Gastrocnemius medialis (tissue), 4 donors: ENCODE data around the gene HTT. TPM values are rescaled to one million over a fixed set of nuclear protein-coding genes. Genes with fewer than 3 reads are reported as not detected.
A peak's percentile ranks its signal among the peaks of the same experiment; 100 is the strongest.

Source experiments
- ATAC-seq, 2 donors: fragments of 150-250 bp; one replicate each; pipeline ENCODE4 v1.9.1; 2016
- DNase-seq, 2 donors: peaks; one replicate each; pipeline ENCODE4 v3.0.0-alpha.2; 2019
- H3K27ac ChIP-seq, 4 donors: fragments of 200-600 bp; sonication (generic); 1 replicate in 1 of 4; 2 replicates in 3 of 4; pipeline ENCODE4 v1.5.1; 2016 to 2018; ENCODE audit warnings: mild to moderate bottlenecking in 2 of 4, moderate library complexity in 1 of 4
- H3K27me3 ChIP-seq, 3 donors: fragments of 200-600 bp; sonication (generic) in 2 of 3; 1 replicate in 1 of 3; 2 replicates in 2 of 3; pipeline versions ENCODE4 v1.5.1 to v1.6.0; 2016 to 2019; ENCODE audit warnings: mild to moderate bottlenecking in 1 of 3, moderate library complexity in 1 of 3
- H3K36me3 ChIP-seq, 2 donors: fragments of 200-600 bp; sonication (generic) in 1 of 2; one replicate each; pipeline ENCODE4 v1.5.1; 2017 to 2018
- H3K4me1 ChIP-seq, 2 donors: fragments of 200-600 bp; sonication (generic) in 1 of 2; one replicate each; pipeline ENCODE4 v1.5.1; 2016 to 2017; ENCODE audit warnings: mild to moderate bottlenecking in 2 of 2
- H3K4me3 ChIP-seq, 4 donors: fragments of 200-600 bp; sonication (generic) in 3 of 4; 1 replicate in 1 of 4; 2 replicates in 3 of 4; pipeline ENCODE4 v1.5.1; 2016 to 2019; ENCODE audit warnings: mild to moderate bottlenecking in 2 of 4
- H3K9me3 ChIP-seq, 3 donors: fragments of 200-600 bp; sonication (generic) in 2 of 3; 1 replicate in 1 of 3; 2 replicates in 2 of 3; pipeline ENCODE4 v1.5.1; 2016 to 2019
- CTCF ChIP-seq, 5 experiments: fragments of 450-650 bp in 3 of 5; fragments of 200-600 bp in 2 of 5; sonication (generic) in 2 of 5; IDR thresholded peaks in 4 of 5; conservative IDR thresholded peaks in 1 of 5; 1 replicate in 4 of 5; 2 replicates in 1 of 5; pipeline ENCODE4 v1.5.1; 2016 to 2019; ENCODE audit warnings: antibody characterized with exemption in 5 of 5, mild to moderate bottlenecking in 3 of 5, moderate library complexity in 3 of 5
- POLR2A ChIP-seq, 2 donors: fragments of 450-650 bp; IDR thresholded peaks; one replicate each; pipeline ENCODE4 v1.6.1; 2017; ENCODE audit warnings: antibody characterized with exemption in 2 of 2, mild to moderate bottlenecking in 2 of 2, moderate library complexity in 2 of 2
- in situ Hi-C, 4 donors: fragments of 200-750 bp; cut with MboI; loops; one replicate each; pipeline versions ENCODE4 v1.15.0 to v1.8.0; 2017; ENCODE audit warnings: low sequenced_read_pairs in 4 of 4
- intact Hi-C: fragments of 100-400 bp; cut with DNase I; formaldehyde crosslinking; loops from one replicate; pipeline ENCODE4 v1.15.1; 2023; ENCODE audit warnings: low total_unique reads
- total RNA-seq, 4 donors: library from RNA; depleted of rRNA; stranded (reverse); fragments of >200 nt; gene quantifications; one replicate each; pipeline versions ENCODE4 v1.1.0 to v1.2.3, GENCODE V29; 2016

HTT gene
- total RNA-seq, 4 donors from 2014 or later = 23.5 to 73.0 (median 51.1) TPM

GRCh38 chr4:3188118-3188517 is 113.6 kb downstream of the HTT start:
- in situ Hi-C loops = no loop called here
- H3K4me1 ChIP-seq = peaks cover 7% of the 10 kb centered on the region in 2 donors
- intact Hi-C loops = no loop called here
- TF ChIP-seq CTCF (IDR thresholded peaks at IDR 0.05 in 4 of 5, conservative IDR thresholded peaks at IDR 0.05 in 1 of 5) (no peak), POLR2A (IDR thresholded peaks at IDR 0.05) (no peak)
- H3K4me3 ChIP-seq = no peak overlapping the region
- DNase-seq (no peak), ATAC-seq (no peak)
- peak overlapping the region in 1 of 4 donors; percentile 61 for H3K27ac ChIP-seq
- H3K27me3 ChIP-seq = no peaks in the 10 kb centered on the region
- H3K36me3 ChIP-seq = peaks cover 2 to 58% of the 10 kb centered on the region in 2 donors
- no peaks in the 10 kb centered on the region for H3K9me3 ChIP-seq

- no peak overlapping the region for H3K4me3 ChIP-seq
- H3K9me3 ChIP-seq = no peaks in the 10 kb centered on the region
- TF ChIP-seq POLR2A (IDR thresholded peaks at IDR 0.05) (no peak), CTCF (IDR thresholded peaks at IDR 0.05 in 4 of 5, conservative IDR thresholded peaks at IDR 0.05 in 1 of 5) (no peak)
- intact Hi-C loops = no loop called here
- ATAC-seq (no peak), DNase-seq (no peak)
- H3K27me3 ChIP-seq = no peaks in the 10 kb centered on the region
- H3K27ac ChIP-seq = peak overlapping the region in 2 of 4 donors; percentile 61 to 64
- in situ Hi-C loops = no loop called here
- H3K4me1 ChIP-seq = peaks cover 7% of the 10 kb centered on the region in 2 donors
- H3K36me3 ChIP-seq = peaks cover 2 to 44% of the 10 kb centered on the region in 2 donors
Observed at GRCh38 chr4:3189459-3189858, 115.0 kb downstream of the HTT start.

GRCh38 chr4:3190549-3190948 is 116.1 kb downstream of the HTT start:
- intact Hi-C loops (loop anchor here (10.0 kb wide), 2 partner anchors 54 to 254 kb away; partner anchors contain the start of genes HGFAC and MSANTD1), in situ Hi-C loops (no loop called here)
- H3K27me3 ChIP-seq = no peaks in the 10 kb centered on the region
- H3K27ac ChIP-seq = peak overlapping the region in 3 of 4 donors; percentile 51 to 64 (median 61)
- peaks cover 7% of the 10 kb centered on the region in 2 donors for H3K4me1 ChIP-seq
- peak; percentile 43 to 87 for ATAC-seq
- no peaks in the 10 kb centered on the region for H3K9me3 ChIP-seq
- peak in 1 of 2 donors; percentile 29 for DNase-seq
- no peak overlapping the region for H3K4me3 ChIP-seq
- no peak for TF ChIP-seq CTCF (IDR thresholded peaks at IDR 0.05 in 4 of 5, conservative IDR thresholded peaks at IDR 0.05 in 1 of 5)
- no peak for TF ChIP-seq POLR2A (IDR thresholded peaks at IDR 0.05)
- peaks cover 2 to 37% of the 10 kb centered on the region in 2 donors for H3K36me3 ChIP-seq

- peaks cover 2 to 33% of the 10 kb centered on the region in 2 donors for H3K36me3 ChIP-seq
- TF ChIP-seq CTCF (IDR thresholded peaks at IDR 0.05 in 4 of 5, conservative IDR thresholded peaks at IDR 0.05 in 1 of 5) (no peak), POLR2A (IDR thresholded peaks at IDR 0.05) (no peak)
- H3K27ac ChIP-seq = peak overlapping the region in 1 of 4 donors; percentile 12
- intact Hi-C loops = loop anchor here (10.0 kb wide), 2 partner anchors 53 to 253 kb away; partner anchors contain the start of genes HGFAC and MSANTD1
- H3K27me3 ChIP-seq = no peaks in the 10 kb centered on the region
- no peaks in the 10 kb centered on the region for H3K9me3 ChIP-seq
- in situ Hi-C loops = no loop called here
- ATAC-seq = no peak
- no peak for DNase-seq
- H3K4me3 ChIP-seq = no peak overlapping the region
- peaks cover 7% of the 10 kb centered on the region in 2 donors for H3K4me1 ChIP-seq
Observed at GRCh38 chr4:3192188-3192587, 117.7 kb downstream of the HTT start.

- Histone ChIP-seq H3K4me3 (no peak overlapping the region), H3K27ac (no peak overlapping the region), H3K36me3 (peaks cover 2 to 27% of the 10 kb centered on the region in 2 donors), H3K27me3 (no peaks in the 10 kb centered on the region), H3K4me1 (peaks cover 7% of the 10 kb centered on the region in 2 donors), H3K9me3 (no peaks in the 10 kb centered on the region)
- in situ Hi-C loops (no loop called here), intact Hi-C loops (loop anchor here (10.0 kb wide), 2 partner anchors 52 to 252 kb away; partner anchors contain the start of genes HGFAC and MSANTD1)
- TF ChIP-seq POLR2A (IDR thresholded peaks at IDR 0.05) (no peak), CTCF (IDR thresholded peaks at IDR 0.05 in 4 of 5, conservative IDR thresholded peaks at IDR 0.05 in 1 of 5) (no peak)
- no peak for ATAC-seq
- DNase-seq = no peak
Observed at GRCh38 chr4:3192827-3193226, 118.3 kb downstream of the HTT start.
